ENCODE results near the gene BRSK2.

GRCh38 chr11:1436468-1437039, 46.8 kb downstream of the BRSK2 start:
- no peak for TF ChIP-seq CTCF (conservative IDR thresholded peaks at IDR 0.05 in 1 of 2, IDR thresholded peaks at IDR 0.05 in 1 of 2; ENCODE audit: extremely low read depth in 1 of 2, insufficient read depth in 1 of 2, low read depth in 1 of 2, low read length in 2 of 2)
- TF ChIP-seq EZH2 (IDR thresholded peaks at IDR 0.05; ENCODE audit: borderline replicate concordance, low read length), result no peak
